HepG2 (cell line): Measurements from ENCODE around the gene PEX11G. TPM values are rescaled to one million over a fixed set of nuclear protein-coding genes. Genes with fewer than 3 reads are reported as not detected.

Experiments
- FOXK2 ChIP-seq: fragments of 450-650 bp; IDR thresholded peaks from 2 replicates; pipeline ENCODE4 v1.6.1; 2016
- HNF4G ChIP-seq, 2 experiments: sonication (generic) in 1 of 2; formaldehyde crosslinking in 1 of 2; IDR thresholded peaks; 2 replicates each; pipeline versions ENCODE4 v1.4.0 to v1.6.1; 2011 to 2020; ENCODE audit warnings: borderline replicate concordance in 2 of 2, low read depth in 2 of 2, mild to moderate bottlenecking in 2 of 2, low read length in 1 of 2, missing genetic modification reagents in 1 of 2, moderate library complexity in 1 of 2
- IKZF5 ChIP-seq: IDR thresholded peaks from 2 replicates; pipeline ENCODE4 v1.6.1; 2018; ENCODE audit warnings: missing genetic modification reagents, mild to moderate bottlenecking, missing compliant biosample characterization
- NCOA5 ChIP-seq: sonication (generic); formaldehyde crosslinking; IDR thresholded peaks from 2 replicates; pipeline ENCODE4 v1.4.0; 2020; ENCODE audit warnings: missing genetic modification reagents
- PHF20 ChIP-seq: sonication (generic); formaldehyde crosslinking; IDR thresholded peaks from 2 replicates; pipeline ENCODE4 v1.5.0; 2020; ENCODE audit warnings: mild to moderate bottlenecking, missing genetic modification reagents
- POLR2A ChIP-seq, 2 experiments: IDR thresholded peaks; 2 replicates each; pipeline ENCODE4 v1.6.1; 2011; ENCODE audit warnings: low read depth in 2 of 2, low read length in 2 of 2, mild to moderate bottlenecking in 1 of 2, moderate library complexity in 1 of 2; ENCODE audit not compliant: insufficient read depth in 1 of 2
- SNAPC4 ChIP-seq: sonication (generic); formaldehyde crosslinking; IDR thresholded peaks from 2 replicates; pipeline ENCODE4 v1.4.0; 2020; ENCODE audit warnings: mild to moderate bottlenecking, missing genetic modification reagents
- UBTF ChIP-seq: sonication (generic); formaldehyde crosslinking; IDR thresholded peaks from 2 replicates; pipeline ENCODE4 v1.4.0; 2020; ENCODE audit warnings: mild to moderate bottlenecking, missing genetic modification reagents
- ZBTB25 ChIP-seq: IDR thresholded peaks from 2 replicates; pipeline ENCODE4 v1.6.1; 2018; ENCODE audit warnings: missing genetic modification reagents
- ZBTB49 ChIP-seq: sonication (generic); formaldehyde crosslinking; IDR thresholded peaks from 2 replicates; pipeline ENCODE4 v1.4.0; 2020; ENCODE audit warnings: missing genetic modification reagents, borderline replicate concordance
- ZMYM3 ChIP-seq: sonication (generic); formaldehyde crosslinking; IDR thresholded peaks from 2 replicates; pipeline ENCODE4 v1.5.1; 2020; ENCODE audit warnings: mild to moderate bottlenecking, missing genetic modification reagents
- ZNF580 ChIP-seq: IDR thresholded peaks from 2 replicates; pipeline ENCODE4 v1.6.1; 2016; ENCODE audit warnings: low read depth, borderline replicate concordance
- ZNF709 ChIP-seq: sonication (generic); formaldehyde crosslinking; IDR thresholded peaks from 2 replicates; pipeline ENCODE4 v1.5.0; 2020; ENCODE audit warnings: mild to moderate bottlenecking, missing genetic modification reagents
- polyA plus RNA-seq, 8 experiments: library from polyadenylated mRNA; depleted of rRNA in 3 of 8; stranded (reverse) in 7 of 8; unstranded in 1 of 8; fragments of >200 nt; fragmentation: Illumina TruSeq in 4 of 8; extraction: Trizol in 4 of 8; gene quantifications; 2 replicates each; pipeline versions ENCODE4 v1.2.1 to v1.2.3, GENCODE V29; 2011 to 2016; ENCODE audit warnings: low read depth in 4 of 8, missing spikeins in 1 of 8, mixed read lengths in 1 of 8; ENCODE audit not compliant: insufficient read depth in 1 of 8
- total RNA-seq, 5 experiments: library from RNA; depleted of rRNA; stranded (reverse); fragments of >200 nt; fragmentation: Illumina TruSeq; extraction: Trizol; gene quantifications; 2 replicates each; pipeline ENCODE4 v1.2.3, GENCODE V29; 2016; ENCODE audit warnings: low read depth in 1 of 5

PEX11G gene
- total and polyA plus RNA-seq, 2 of the 13 experiments (the other 11 are each of a cell fraction or from before 2014, with no cell fraction given), result not detected

- TF ChIP-seq SNAPC4 (CRISPR knock-in tag) (no peak), NCOA5 (CRISPR knock-in tag) (no peak), ZBTB49 (CRISPR knock-in tag) (0 out of 2 replicates have a peak, but pooled peaks have one; percentile 25), ZBTB25 (CRISPR knock-in tag) (peak; percentile 44; the same call in 1 of the 2 replicates), ZNF580 (CRISPR knock-in tag) (0 out of 2 replicates have a peak, but pooled peaks have one; percentile 23), IKZF5 (CRISPR knock-in tag) (0 out of 2 replicates have a peak, but pooled peaks have one; percentile 16), PHF20 (CRISPR knock-in tag) (peak; percentile 41; the same call in 1 of the 2 replicates), UBTF (CRISPR knock-in tag) (peak; percentile 41; the same call in 1 of the 2 replicates), ZNF709 (CRISPR knock-in tag) (peak; percentile 45; the same call in 1 of the 2 replicates), FOXK2 (0 out of 2 replicates have a peak, but pooled peaks have one; percentile 13), POLR2A (IDR thresholded peaks at IDR 0.05; ENCODE audit: insufficient read depth in 1 of 2, low read depth in 2 of 2, low read length in 2 of 2) (peak in 1 of 2 experiments; percentile 55; a peak in 2 of 4 replicates), HNF4G (IDR thresholded peaks at IDR 0.05; ENCODE audit: borderline replicate concordance, low read depth, low read length) (peak; percentile 50; the same call in 1 of the 2 replicates), HNF4G (CRISPR knock-in tag; IDR thresholded peaks at IDR 0.05; ENCODE audit: borderline replicate concordance, low read depth) (no peak), ZMYM3 (CRISPR knock-in tag) (0 out of 2 replicates have a peak, but pooled peaks have one; percentile 19)
These were observed 26.9 kb upstream of the PEX11G start, which contains the start of gene ZNF358 (continued) for GRCh38 chr19:7515645-7516151.
